OCI-LY3 (cell line): ENCODE measurements around the gene ASTL.

Source experiments
- H2AFZ ChIP-seq: fragments of 200-600, 300-600 bp; shearing (Covaris generic); 2 replicates; pipeline ENCODE4 v1.6.0; 2014; ENCODE audit warnings: antibody characterized with exemption, low read depth, low read length
- H3K27ac ChIP-seq: fragments of 200-600, 300-600 bp; sonication (generic); 2 replicates; pipeline ENCODE4 v1.5.1; 2014; ENCODE audit warnings: mild to moderate bottlenecking, low read length, moderate library complexity, mixed read lengths
- H3K27me3 ChIP-seq: fragments of 200-600, 300-600 bp; sonication (generic); 2 replicates; pipeline ENCODE4 v1.6.1; 2014; ENCODE audit warnings: low read depth, low read length, mixed read lengths
- H3K36me3 ChIP-seq: fragments of 200-600, 300-600 bp; sonication (generic); replicated peaks from 2 replicates; pipeline ENCODE3; 2014; ENCODE audit warnings: low read depth, low read length, mixed read lengths
- H3K4me1 ChIP-seq: fragments of 300-600, 200-600 bp; sonication (generic); 2 replicates; pipeline ENCODE4 v1.6.1; 2014; ENCODE audit warnings: low read length, mixed read lengths
- H3K4me2 ChIP-seq: fragments of 200-600, 300-600 bp; sonication (generic); 2 replicates; pipeline ENCODE4 v1.6.1; 2014; ENCODE audit warnings: low read length, mixed read lengths
- H3K4me3 ChIP-seq: fragments of 300-600, 200-600 bp; sonication (generic); 2 replicates; pipeline ENCODE4 v1.5.1; 2014; ENCODE audit warnings: antibody characterized with exemption, mild to moderate bottlenecking, low read length, moderate library complexity
- H3K79me2 ChIP-seq: fragments of 300-600, 200-600 bp; shearing (Covaris generic); 2 replicates; pipeline ENCODE4 v1.6.1; 2014; ENCODE audit warnings: mild to moderate bottlenecking, low read length, mixed read lengths
- H3K9ac ChIP-seq: fragments of 300-600, 200-600 bp; shearing (Covaris generic); 2 replicates; pipeline ENCODE4 v1.6.0; 2014; ENCODE audit warnings: mild to moderate bottlenecking, low read length, moderate library complexity
- H3K9me3 ChIP-seq: fragments of 200-600, 300-600 bp; shearing (Covaris generic); 2 replicates; pipeline ENCODE4 v1.6.1; 2014; ENCODE audit warnings: low read length, mixed read lengths; ENCODE audit not compliant: insufficient read depth
- H4K20me1 ChIP-seq: fragments of 200-600, 300-600 bp; sonication (generic); 2 replicates; pipeline ENCODE4 v1.6.1; 2016; ENCODE audit warnings: low read length, mixed read lengths; ENCODE audit not compliant: insufficient read depth
- CTCF ChIP-seq: fragments of 200-600, 300-600 bp; sonication (generic); IDR thresholded peaks from 2 replicates; pipeline ENCODE4 v1.5.1; 2014; ENCODE audit warnings: antibody characterized with exemption, low read length, low read depth
- EZH2phosphoT487 ChIP-seq: fragments of 200-600 bp; shearing (Covaris generic); IDR thresholded peaks from 2 replicates; pipeline ENCODE4 v1.6.1; 2018; ENCODE audit warnings: antibody characterized with exemption, mixed run types, low read depth

ASTL gene

GRCh38 chr2:96147593-96148201, 9.4 kb upstream of the ASTL start:
- peaks cover 54% of the 10 kb centered on the region for H3K4me1 ChIP-seq
- H3K4me3 ChIP-seq, result peak overlapping the region; percentile 57
- no peaks in the 10 kb centered on the region for H3K9me3 ChIP-seq
- H3K79me2 ChIP-seq, result peaks cover 29% of the 10 kb centered on the region
- H4K20me1 ChIP-seq, result peaks cover 19% of the 10 kb centered on the region
- H3K9ac ChIP-seq, result peak overlapping the region; percentile 98
- H2AFZ ChIP-seq, result no peak overlapping the region
- peak overlapping the region; percentile 98 for H3K4me2 ChIP-seq
- no peak for TF ChIP-seq CTCF
- TF ChIP-seq EZH2phosphoT487, result no peak
- H3K27me3 ChIP-seq, result no peaks in the 10 kb centered on the region
- H3K27ac ChIP-seq, result peak overlapping the region; percentile 98
- peaks cover 21% of the 10 kb centered on the region for H3K36me3 ChIP-seq

- Histone ChIP-seq H3K9ac (peak overlapping the region; percentile 98), H3K36me3 (peaks cover 27% of the 10 kb centered on the region), H3K27me3 (no peaks in the 10 kb centered on the region), H3K9me3 (no peaks in the 10 kb centered on the region), H4K20me1 (peaks cover 26% of the 10 kb centered on the region), H3K4me3 (peak overlapping the region; percentile 95), H3K27ac (peak overlapping the region; percentile 98), H2AFZ (no peak overlapping the region), H3K79me2 (peaks cover 36% of the 10 kb centered on the region), H3K4me1 (peaks cover 60% of the 10 kb centered on the region), H3K4me2 (peak overlapping the region; percentile 98)
- no peak for TF ChIP-seq CTCF
- no peak for TF ChIP-seq EZH2phosphoT487
Observed at GRCh38 chr2:96146881-96147592, 8.7 kb upstream of the ASTL start.

- no peaks in the 10 kb centered on the region for H3K9me3 ChIP-seq
- peaks cover 37% of the 10 kb centered on the region for H3K79me2 ChIP-seq
- peaks cover 31% of the 10 kb centered on the region for H3K36me3 ChIP-seq
- H3K4me1 ChIP-seq, result peaks cover 61% of the 10 kb centered on the region
- H2AFZ ChIP-seq, result no peak overlapping the region
- peak overlapping the region; percentile 98 for H3K9ac ChIP-seq
- peaks cover 30% of the 10 kb centered on the region for H4K20me1 ChIP-seq
- H3K27ac ChIP-seq, result peak overlapping the region; percentile 98
- no peaks in the 10 kb centered on the region for H3K27me3 ChIP-seq
- H3K4me2 ChIP-seq, result peak overlapping the region; percentile 98
- TF ChIP-seq CTCF (no peak), EZH2phosphoT487 (no peak)
- H3K4me3 ChIP-seq, result peak overlapping the region; percentile 95
Observed at GRCh38 chr2:96146153-96146880, 8.0 kb upstream of the ASTL start.

DNA sequence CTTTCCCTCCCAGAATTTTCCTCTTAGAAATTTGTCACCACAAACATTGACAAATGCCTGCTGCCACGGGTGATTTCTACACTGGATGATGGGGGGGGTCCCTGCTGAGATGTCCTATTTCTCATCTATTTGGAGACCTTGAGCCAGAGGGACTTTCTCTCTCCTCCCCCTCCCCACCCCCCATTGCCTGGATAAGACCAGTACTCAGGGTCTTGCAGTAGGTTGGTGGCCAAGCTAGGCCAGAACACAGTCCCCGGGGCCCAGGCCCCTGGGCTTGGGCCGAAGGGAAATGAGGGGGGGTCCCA, 7.5 kb upstream of the ASTL start:
- Histone ChIP-seq H3K4me2 (peak overlapping the region; percentile 98), H2AFZ (no peak overlapping the region), H3K4me1 (peaks cover 61% of the 10 kb centered on the region), H3K9me3 (no peaks in the 10 kb centered on the region), H3K27ac (peak overlapping the region; percentile 98), H3K9ac (peak overlapping the region; percentile 98), H3K27me3 (no peaks in the 10 kb centered on the region), H3K36me3 (peaks cover 35% of the 10 kb centered on the region), H3K4me3 (peak overlapping the region; percentile 95), H3K79me2 (peaks cover 37% of the 10 kb centered on the region), H4K20me1 (peaks cover 34% of the 10 kb centered on the region)
- no peak for TF ChIP-seq CTCF
- no peak for TF ChIP-seq EZH2phosphoT487
